ENCODE measurements around the gene C5.

Gene C5

DNA sequence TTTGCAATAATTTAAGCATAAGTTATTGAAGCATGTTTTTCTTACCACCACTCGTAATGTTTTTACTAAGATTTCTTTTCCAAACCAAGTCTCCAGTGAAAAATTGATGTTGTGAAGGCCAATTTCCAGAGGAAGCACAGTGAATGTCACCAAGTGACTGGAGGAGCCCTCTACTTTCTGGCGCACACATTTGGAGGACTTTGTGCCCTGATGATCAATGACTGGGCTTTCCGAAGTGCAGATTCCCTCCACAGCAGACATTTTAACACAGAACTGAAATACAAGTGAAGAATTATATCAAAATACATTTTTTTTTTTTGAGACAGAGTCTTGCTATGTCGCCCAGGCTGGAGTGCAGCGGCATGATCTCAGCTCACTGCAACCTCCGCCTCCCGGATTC, 52.6 kb downstream of the C5 start:
- no peaks in the 10 kb centered on the region for H4K20me1 ChIP-seq (ENCODE audit: insufficient read depth)
- H3K27me3 ChIP-seq (ENCODE audit: insufficient read depth, low read depth), result no peaks in the 10 kb centered on the region
- no peak overlapping the region for H3K4me2 ChIP-seq
- no peak overlapping the region for H3K27ac ChIP-seq
- H3K36me3 ChIP-seq (ENCODE audit: insufficient read depth), result no peaks in the 10 kb centered on the region
- TF ChIP-seq, protein P1, sequence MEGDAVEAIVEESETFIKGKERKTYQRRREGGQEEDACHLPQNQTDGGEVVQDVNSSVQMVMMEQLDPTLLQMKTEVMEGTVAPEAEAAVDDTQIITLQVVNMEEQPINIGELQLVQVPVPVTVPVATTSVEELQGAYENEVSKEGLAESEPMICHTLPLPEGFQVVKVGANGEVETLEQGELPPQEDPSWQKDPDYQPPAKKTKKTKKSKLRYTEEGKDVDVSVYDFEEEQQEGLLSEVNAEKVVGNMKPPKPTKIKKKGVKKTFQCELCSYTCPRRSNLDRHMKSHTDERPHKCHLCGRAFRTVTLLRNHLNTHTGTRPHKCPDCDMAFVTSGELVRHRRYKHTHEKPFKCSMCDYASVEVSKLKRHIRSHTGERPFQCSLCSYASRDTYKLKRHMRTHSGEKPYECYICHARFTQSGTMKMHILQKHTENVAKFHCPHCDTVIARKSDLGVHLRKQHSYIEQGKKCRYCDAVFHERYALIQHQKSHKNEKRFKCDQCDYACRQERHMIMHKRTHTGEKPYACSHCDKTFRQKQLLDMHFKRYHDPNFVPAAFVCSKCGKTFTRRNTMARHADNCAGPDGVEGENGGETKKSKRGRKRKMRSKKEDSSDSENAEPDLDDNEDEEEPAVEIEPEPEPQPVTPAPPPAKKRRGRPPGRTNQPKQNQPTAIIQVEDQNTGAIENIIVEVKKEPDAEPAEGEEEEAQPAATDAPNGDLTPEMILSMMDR (conservative IDR thresholded peaks at IDR 0.05; ENCODE audit: low read depth, low read length), result no peak
- H3K4me3 ChIP-seq (IDR thresholded peaks at IDR 0.05; ENCODE audit: insufficient read depth, low read depth, low read length), result no peak overlapping the region
- H2AFZ ChIP-seq (ENCODE audit: low read depth), result no peak overlapping the region
- no peaks in the 10 kb centered on the region for H3K79me2 ChIP-seq (ENCODE audit: insufficient read depth, low read depth)
- H3K9ac ChIP-seq, result no peak overlapping the region
- no peaks in the 10 kb centered on the region for H3K4me1 ChIP-seq (ENCODE audit: low read depth, poor library complexity, severe bottlenecking)

GRCh38 chr9:120996409-120996808, 53.7 kb downstream of the C5 start:
- TF ChIP-seq, protein P1 (conservative IDR thresholded peaks at IDR 0.05; ENCODE audit: low read depth, low read length), result no peak
- Histone ChIP-seq H3K27me3 (ENCODE audit: insufficient read depth, low read depth) (no peaks in the 10 kb centered on the region), H3K4me3 (IDR thresholded peaks at IDR 0.05; ENCODE audit: insufficient read depth, low read depth, low read length) (no peak overlapping the region), H3K36me3 (ENCODE audit: insufficient read depth) (no peaks in the 10 kb centered on the region), H2AFZ (ENCODE audit: low read depth) (no peak overlapping the region), H3K27ac (no peak overlapping the region), H3K4me2 (no peak overlapping the region), H3K79me2 (ENCODE audit: insufficient read depth, low read depth) (no peaks in the 10 kb centered on the region), H3K4me1 (ENCODE audit: low read depth, poor library complexity, severe bottlenecking) (no peaks in the 10 kb centered on the region), H3K9ac (no peak overlapping the region), H4K20me1 (ENCODE audit: insufficient read depth) (no peaks in the 10 kb centered on the region)

- H2AFZ ChIP-seq (ENCODE audit: low read depth), result no peak overlapping the region
- no peaks in the 10 kb centered on the region for H3K36me3 ChIP-seq (ENCODE audit: insufficient read depth)
- H3K9ac ChIP-seq, result no peak overlapping the region
- no peaks in the 10 kb centered on the region for H3K79me2 ChIP-seq (ENCODE audit: insufficient read depth, low read depth)
- H3K27me3 ChIP-seq (ENCODE audit: insufficient read depth, low read depth), result no peaks in the 10 kb centered on the region
- no peak overlapping the region for H3K27ac ChIP-seq
- TF ChIP-seq, protein P1 (conservative IDR thresholded peaks at IDR 0.05; ENCODE audit: low read depth, low read length), result no peak
- no peaks in the 10 kb centered on the region for H4K20me1 ChIP-seq (ENCODE audit: insufficient read depth)
- no peak overlapping the region for H3K4me3 ChIP-seq (IDR thresholded peaks at IDR 0.05; ENCODE audit: insufficient read depth, low read depth, low read length)
- H3K4me1 ChIP-seq (ENCODE audit: low read depth, poor library complexity, severe bottlenecking), result no peaks in the 10 kb centered on the region
- H3K4me2 ChIP-seq, result no peak overlapping the region
These were observed 61.0 kb downstream of the C5 start for GRCh38 chr9:120989065-120989464.

- Histone ChIP-seq H3K4me3 (IDR thresholded peaks at IDR 0.05; ENCODE audit: insufficient read depth, low read depth, low read length) (no peak overlapping the region), H3K36me3 (ENCODE audit: insufficient read depth) (no peaks in the 10 kb centered on the region), H4K20me1 (ENCODE audit: insufficient read depth) (no peaks in the 10 kb centered on the region), H2AFZ (ENCODE audit: low read depth) (no peak overlapping the region), H3K79me2 (ENCODE audit: insufficient read depth, low read depth) (no peaks in the 10 kb centered on the region), H3K4me2 (no peak overlapping the region), H3K27me3 (ENCODE audit: insufficient read depth, low read depth) (no peaks in the 10 kb centered on the region), H3K9ac (no peak overlapping the region), H3K27ac (no peak overlapping the region), H3K4me1 (ENCODE audit: low read depth, poor library complexity, severe bottlenecking) (no peaks in the 10 kb centered on the region)
- TF ChIP-seq, protein P1 (conservative IDR thresholded peaks at IDR 0.05; ENCODE audit: low read depth, low read length), result peak; percentile 51
These were observed 64.3 kb downstream of the C5 start for GRCh38 chr9:120985819-120986222.

All from KMS-11 (cell line).